ENCODE data around the gene FOXE3.

GRCh38 chr1:47420547-47420946 lies 4.5 kb downstream of the FOXE3 start:
- TF ChIP-seq CTCF (IDR thresholded peaks at IDR 0.05), result no peak
- no peak for TF ChIP-seq ZFX (IDR thresholded peaks at IDR 0.05; ENCODE audit: borderline replicate concordance)
